Neural crest cell (in vitro differentiated cells): ENCODE results near the gene VPS35L. TPM values are rescaled to one million over a fixed set of nuclear protein-coding genes. Genes with fewer than 3 reads are reported as not detected.
A peak's percentile ranks its signal among the peaks of the same experiment; 100 is the strongest.

ENCODE experiments used
- DNase-seq: peaks from one replicate; pipeline ENCODE4 v3.0.0; 2021; ENCODE audit warnings: low read depth, mixed read lengths, low spot score
- H3K27ac Mint-ChIP-seq: one replicate; pipeline ENCODE4 v1.8.0; 2021; ENCODE audit warnings: mild to moderate bottlenecking, mixed read lengths; ENCODE audit not compliant: unreplicated experiment
- H3K27me3 Mint-ChIP-seq: 2 replicates; pipeline ENCODE4 v1.8.0; 2021; ENCODE audit warnings: low read depth, mild to moderate bottlenecking, mixed read lengths
- H3K36me3 Mint-ChIP-seq: 2 replicates; pipeline ENCODE4 v1.8.0; 2021; ENCODE audit warnings: low read depth, mild to moderate bottlenecking, mixed read lengths
- H3K4me1 Mint-ChIP-seq: 2 replicates; pipeline ENCODE4 v1.8.0; 2021; ENCODE audit warnings: mixed read lengths
- H3K4me3 Mint-ChIP-seq: one replicate; pipeline ENCODE4 v1.8.0; 2021; ENCODE audit warnings: mild to moderate bottlenecking, mixed read lengths
- H3K9me3 Mint-ChIP-seq: 2 replicates; pipeline ENCODE4 v1.8.0; 2021; ENCODE audit warnings: mixed read lengths
- total RNA-seq: library from RNA; stranded (reverse); gene quantifications from 2 replicates; pipeline ENCODE4 v1.2.1, GENCODE V29; 2021
- TF ChIP-seq, protein P1 (sequence below): fragments of 200-600 bp; sonication (generic); conservative IDR thresholded peaks from 2 replicates; pipeline ENCODE4 v1.5.0; 2021; ENCODE audit warnings: antibody characterized with exemption, mild to moderate bottlenecking

Gene VPS35L
- total RNA-seq, 1 donor from 2014 or later, result 59.1 TPM

- H3K36me3 Mint-ChIP-seq, result peaks cover 8% of the 10 kb centered on the region
- TF ChIP-seq, protein P1, sequence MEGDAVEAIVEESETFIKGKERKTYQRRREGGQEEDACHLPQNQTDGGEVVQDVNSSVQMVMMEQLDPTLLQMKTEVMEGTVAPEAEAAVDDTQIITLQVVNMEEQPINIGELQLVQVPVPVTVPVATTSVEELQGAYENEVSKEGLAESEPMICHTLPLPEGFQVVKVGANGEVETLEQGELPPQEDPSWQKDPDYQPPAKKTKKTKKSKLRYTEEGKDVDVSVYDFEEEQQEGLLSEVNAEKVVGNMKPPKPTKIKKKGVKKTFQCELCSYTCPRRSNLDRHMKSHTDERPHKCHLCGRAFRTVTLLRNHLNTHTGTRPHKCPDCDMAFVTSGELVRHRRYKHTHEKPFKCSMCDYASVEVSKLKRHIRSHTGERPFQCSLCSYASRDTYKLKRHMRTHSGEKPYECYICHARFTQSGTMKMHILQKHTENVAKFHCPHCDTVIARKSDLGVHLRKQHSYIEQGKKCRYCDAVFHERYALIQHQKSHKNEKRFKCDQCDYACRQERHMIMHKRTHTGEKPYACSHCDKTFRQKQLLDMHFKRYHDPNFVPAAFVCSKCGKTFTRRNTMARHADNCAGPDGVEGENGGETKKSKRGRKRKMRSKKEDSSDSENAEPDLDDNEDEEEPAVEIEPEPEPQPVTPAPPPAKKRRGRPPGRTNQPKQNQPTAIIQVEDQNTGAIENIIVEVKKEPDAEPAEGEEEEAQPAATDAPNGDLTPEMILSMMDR, result no peak
Measured at GRCh38 chr16:19604911-19605310, 49.4 kb downstream of the VPS35L start.

DNA sequence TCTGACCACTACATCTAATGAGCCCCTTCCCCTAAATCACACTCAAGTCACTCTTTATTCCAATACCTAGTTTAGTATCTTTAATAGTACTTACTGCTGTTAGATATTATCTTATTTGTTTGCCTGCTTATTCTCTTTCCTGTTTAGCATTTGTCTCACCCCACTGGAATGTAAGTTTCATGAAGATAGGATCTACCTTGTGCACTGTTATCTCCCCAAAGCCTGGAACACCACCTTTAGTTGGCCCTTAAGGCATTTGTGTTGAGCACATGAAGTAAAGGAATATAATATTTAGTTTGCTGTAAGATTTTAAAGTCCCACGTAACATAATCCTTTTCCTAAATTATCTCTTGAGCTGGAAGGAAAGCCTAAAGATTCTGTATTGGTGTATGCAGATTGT, 50.2 kb downstream of the VPS35L start:
- Mint-ChIP-seq H3K27me3 (no peaks in the 10 kb centered on the region), H3K36me3 (peaks cover 9% of the 10 kb centered on the region)

More at GRCh38 chr16:19604911-19605310, 49.4 kb downstream of the VPS35L start:
- H3K27me3 Mint-ChIP-seq, result no peaks in the 10 kb centered on the region
- H3K9me3 Mint-ChIP-seq, result no peaks in the 10 kb centered on the region
- DNase-seq, result no peak
- H3K27ac Mint-ChIP-seq, result no peak overlapping the region
- H3K4me3 Mint-ChIP-seq, result no peak overlapping the region
- H3K4me1 Mint-ChIP-seq, result peaks cover 6% of the 10 kb centered on the region

DNA sequence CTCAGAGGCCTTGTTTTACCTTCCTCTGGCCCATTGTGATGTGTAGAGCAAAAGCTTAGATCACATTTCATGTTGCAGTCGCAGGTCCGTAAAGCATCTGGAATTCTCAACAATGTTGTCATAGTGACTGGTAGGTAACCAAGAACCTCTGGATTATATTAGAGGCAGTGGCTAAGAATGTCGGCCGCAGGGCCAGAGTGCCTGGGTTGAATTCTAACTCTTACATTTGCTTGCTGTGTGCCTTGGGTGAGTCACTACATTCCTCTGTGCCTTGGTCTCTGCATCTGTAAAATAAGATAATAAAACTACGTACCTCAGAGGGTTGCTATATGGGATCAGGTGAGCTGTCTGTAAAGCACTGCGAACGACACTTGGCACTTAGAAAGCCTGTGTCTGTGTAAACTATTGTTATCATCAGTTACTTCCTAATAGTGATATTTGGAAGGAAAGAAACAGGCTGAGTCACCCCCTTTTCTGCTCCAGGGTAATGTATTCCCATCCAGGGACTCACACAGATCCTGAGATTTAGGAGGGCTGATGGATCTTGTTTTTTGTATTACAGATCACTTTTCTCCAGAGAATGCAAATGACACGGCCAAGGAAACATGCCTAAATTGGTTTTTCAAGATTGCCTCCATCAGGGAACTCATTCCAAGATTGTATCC, 52.2 kb downstream of the VPS35L start:
- Mint-ChIP-seq H3K36me3 (peaks cover 14% of the 10 kb centered on the region), H3K27ac (peak overlapping the region; percentile 61), H3K4me3 (no peak overlapping the region), H3K27me3 (no peaks in the 10 kb centered on the region), H3K9me3 (no peaks in the 10 kb centered on the region), H3K4me1 (no peaks in the 10 kb centered on the region)
- TF ChIP-seq, protein P1, result no peak
- DNase-seq, result no peak

More for the DNA sequence above, 50.2 kb downstream of the VPS35L start:
- Mint-ChIP-seq H3K4me1 (peaks cover 6% of the 10 kb centered on the region), H3K27ac (peak overlapping the region; percentile 3), H3K9me3 (no peaks in the 10 kb centered on the region), H3K4me3 (no peak overlapping the region)
- DNase-seq, result no peak
- TF ChIP-seq, protein P1, result no peak

DNA sequence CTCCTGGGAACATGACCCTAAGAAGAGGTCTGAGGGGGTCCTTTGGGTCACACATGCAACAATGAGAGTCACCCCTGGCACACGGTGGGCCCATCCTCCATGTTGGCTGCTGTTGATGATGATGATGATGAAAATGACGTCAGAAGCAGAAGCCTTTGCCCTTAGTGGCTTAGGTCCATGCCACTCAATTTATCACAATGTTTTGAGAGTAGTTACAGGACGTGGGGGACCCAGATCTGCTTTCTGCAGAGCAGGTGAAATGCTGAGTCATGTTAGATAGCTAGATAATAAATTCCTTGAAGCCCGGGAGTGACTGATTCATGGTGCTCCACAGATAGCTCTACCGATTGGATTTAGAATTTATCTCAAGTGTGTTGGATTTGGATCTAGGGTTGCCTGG, 53.9 kb downstream of the VPS35L start:
- no peaks in the 10 kb centered on the region for H3K9me3 Mint-ChIP-seq
- TF ChIP-seq, protein P1, result no peak
- H3K4me1 Mint-ChIP-seq, result no peaks in the 10 kb centered on the region
- no peak for DNase-seq
- H3K27me3 Mint-ChIP-seq, result no peaks in the 10 kb centered on the region
- H3K27ac Mint-ChIP-seq, result no peak overlapping the region
- peaks cover 14% of the 10 kb centered on the region for H3K36me3 Mint-ChIP-seq
- H3K4me3 Mint-ChIP-seq, result no peak overlapping the region

- no peaks in the 10 kb centered on the region for H3K27me3 Mint-ChIP-seq
- no peaks in the 10 kb centered on the region for H3K9me3 Mint-ChIP-seq
- no peaks in the 10 kb centered on the region for H3K4me1 Mint-ChIP-seq
- H3K27ac Mint-ChIP-seq, result peak overlapping the region; percentile 67
- no peak overlapping the region for H3K4me3 Mint-ChIP-seq
- TF ChIP-seq, protein P1, result no peak
- no peak for DNase-seq
- peaks cover 14% of the 10 kb centered on the region for H3K36me3 Mint-ChIP-seq
Measured at GRCh38 chr16:19610200-19610599, 54.7 kb downstream of the VPS35L start.
